Activated CD8-positive, alpha-beta T cell treated with anti-CD3 and anti-CD28 coated beads for 36 hours (primary cell): ENCODE data around the gene KIAA0040. TPM values are rescaled to one million over a fixed set of nuclear protein-coding genes. Genes with fewer than 3 reads are reported as not detected.
A peak's percentile ranks its signal among the peaks of the same experiment; 100 is the strongest.

ENCODE experiments used
- ATAC-seq: fragments of 200-7000 bp; cut with Tn5 transposase; one replicate; pipeline ENCODE4 v1.10.0; 2021; ENCODE audit warnings: mild to moderate bottlenecking, moderate library complexity
- CTCF ChIA-PET: fragments of 350-600 bp; sonication (Branson Sonifier 250); formaldehyde crosslinking; loops from one replicate; lab custom pipeline; 2021; ENCODE audit warnings: antibody characterized with exemption; lab: Charles Lee
- POLR2A ChIA-PET: fragments of 350-600 bp; sonication (Branson Sonifier 250); formaldehyde crosslinking; loops from one replicate; lab custom pipeline; 2021; ENCODE audit warnings: antibody characterized with exemption; lab: Charles Lee
- DNase-seq: peaks from one replicate; pipeline ENCODE4 v3.0.0-alpha.2; 2020
- H3K27ac Mint-ChIP-seq: one replicate; pipeline ENCODE4 v1.8.0; 2021; ENCODE audit warnings: mild to moderate bottlenecking, mixed read lengths
- H3K27me3 Mint-ChIP-seq: one replicate; pipeline ENCODE4 v1.8.0; 2021; ENCODE audit warnings: mixed read lengths
- H3K36me3 Mint-ChIP-seq: one replicate; pipeline ENCODE4 v1.8.0; 2021; ENCODE audit warnings: low read depth, mixed read lengths
- H3K4me1 Mint-ChIP-seq: one replicate; pipeline ENCODE4 v1.8.0; 2021; ENCODE audit warnings: low read depth, mixed read lengths
- H3K4me3 Mint-ChIP-seq: one replicate; pipeline ENCODE4 v1.8.0; 2021; ENCODE audit warnings: mild to moderate bottlenecking, moderate library complexity, mixed read lengths
- H3K9me3 Mint-ChIP-seq: one replicate; pipeline ENCODE4 v1.8.0; 2021; ENCODE audit warnings: mixed read lengths
- CTCF ChIP-seq: fragments of 200-600 bp; IDR thresholded peaks from one replicate; pipeline ENCODE4 v1.8.0; 2022; ENCODE audit warnings: antibody characterized with exemption, mild to moderate bottlenecking
- intact Hi-C: fragments of 100-400 bp; cut with micrococcal nuclease; formaldehyde crosslinking; loops from one replicate; pipeline ENCODE4 v1.10.0; 2022
- total RNA-seq, 2 experiments: library from RNA; stranded (reverse); gene quantifications; one replicate each; pipeline ENCODE4 v1.2.3, GENCODE V29; 2021

Gene KIAA0040
- total RNA-seq: 10 to 100 TPM; 20.8 to 21.1 TPM

GRCh38 chr1:175192630-175193526 lies at the start of gene KIAA0040:
Gene KIAA0040, minus strand, starts transcription at chr1:175192776. Its CDS starts 31,763 bp downstream, at chr1:175161013.
- H3K4me3 Mint-ChIP-seq: peak within 1 kb of the TSS; percentile 96
- peak within 1 kb of the TSS; percentile 92 for H3K27ac Mint-ChIP-seq
- no peaks in the 10 kb centered on the region for H3K9me3 Mint-ChIP-seq
- ChIA-PET POLR2A (interaction anchor here (1.2 to 1.8 kb wide), 3 partner anchors 10 to 16 kb away, joined by 6 to 10 read pairs (median 7); no protein-coding TSS in a partner anchor), CTCF (interaction anchor here (0.8 to 8.5 kb wide), 13 partner anchors 9 to 163 kb away, joined by 4 to 64 read pairs (median 10); no protein-coding TSS in a partner anchor)
- peaks cover 28% of the 10 kb centered on the region for H3K36me3 Mint-ChIP-seq
- peak; percentile 66 for DNase-seq
- peak; percentile 64 for ATAC-seq
- H3K27me3 Mint-ChIP-seq: no peaks in the 10 kb centered on the region
- intact Hi-C loops: no loop called here
- H3K4me1 Mint-ChIP-seq: peaks cover 46% of the 10 kb centered on the region
- no peak for TF ChIP-seq CTCF

- Mint-ChIP-seq H3K9me3 (no peaks in the 10 kb centered on the region), H3K36me3 (no peaks in the 10 kb centered on the region), H3K4me1 (peaks cover 25% of the 10 kb centered on the region), H3K4me3 (no peak overlapping the region), H3K27ac (peak overlapping the region; percentile 26), H3K27me3 (no peaks in the 10 kb centered on the region)
- no peak for DNase-seq
- ATAC-seq: no peak
- no peak for TF ChIP-seq CTCF
- intact Hi-C loops: no loop called here
- CTCF ChIA-PET: no interaction called here
- POLR2A ChIA-PET: no interaction called here
These were observed 44.8 kb upstream of the KIAA0040 start for GRCh38 chr1:175237389-175237788.

- intact Hi-C loops: no loop called here
- DNase-seq (no peak), ATAC-seq (no peak)
- TF ChIP-seq CTCF: no peak
- CTCF ChIA-PET: interaction anchor here (1.3 to 1.6 kb wide), 3 partner anchors 8 to 83 kb away, joined by 3 to 7 read pairs (median 5); no protein-coding TSS in a partner anchor
- Mint-ChIP-seq H3K9me3 (no peaks in the 10 kb centered on the region), H3K4me3 (no peak overlapping the region), H3K4me1 (peaks cover 25% of the 10 kb centered on the region), H3K36me3 (no peaks in the 10 kb centered on the region), H3K27ac (no peak overlapping the region), H3K27me3 (no peaks in the 10 kb centered on the region)
- POLR2A ChIA-PET: no interaction called here
These were observed 42.1 kb upstream of the KIAA0040 start for GRCh38 chr1:175234639-175235038.

- CTCF ChIA-PET: no interaction called here
These were observed 39.8 kb upstream of the KIAA0040 start for GRCh38 chr1:175232335-175232734.

More at GRCh38 chr1:175232335-175232734, 39.8 kb upstream of the KIAA0040 start:
- ATAC-seq (no peak), DNase-seq (no peak)
- Mint-ChIP-seq H3K27ac (no peak overlapping the region), H3K4me3 (no peak overlapping the region), H3K27me3 (no peaks in the 10 kb centered on the region), H3K36me3 (no peaks in the 10 kb centered on the region), H3K9me3 (no peaks in the 10 kb centered on the region), H3K4me1 (peaks cover 22% of the 10 kb centered on the region)
- POLR2A ChIA-PET: no interaction called here
- no peak for TF ChIP-seq CTCF
- intact Hi-C loops: no loop called here
